Globus pallidus (tissue), 1 donor: ENCODE measurements around the gene CERS1.
A peak's percentile ranks its signal among the peaks of the same experiment; 100 is the strongest.

Experiments used
- DNase-seq: peaks from one replicate; pipeline ENCODE4 v3.0.0-alpha.2; 2015; ENCODE audit warnings: low spot score

The CERS1 gene

GRCh38 chr19:18856385-18857126 is 39.4 kb downstream of the CERS1 start:
- DNase-seq: peak; percentile 66

- DNase-seq: no peak
Measured at GRCh38 chr19:18855647-18856384, 40.1 kb downstream of the CERS1 start.

- DNase-seq: no peak
Measured at GRCh38 chr19:18854982-18855381, 41.0 kb downstream of the CERS1 start.

GRCh38 chr19:18853755-18854427 is 42.1 kb downstream of the CERS1 start:
- no peak for DNase-seq

- no peak for DNase-seq
Measured at GRCh38 chr19:18852648-18853047, 43.3 kb downstream of the CERS1 start.

GRCh38 chr19:18851673-18852325 is 44.2 kb downstream of the CERS1 start:
- DNase-seq: no peak

- no peak for DNase-seq
Measured at GRCh38 chr19:18850471-18851375, 45.2 kb downstream of the CERS1 start.

- DNase-seq: no peak
Measured at GRCh38 chr19:18849838-18850400, 46.0 kb downstream of the CERS1 start.

- peak; percentile 76 for DNase-seq
Measured at GRCh38 chr19:18848878-18849661, 46.9 kb downstream of the CERS1 start.

GRCh38 chr19:18847549-18848463 is 48.2 kb downstream of the CERS1 start:
- no peak for DNase-seq

- peak; percentile 74 for DNase-seq
Measured at GRCh38 chr19:18846862-18847548, 49.0 kb downstream of the CERS1 start.

- DNase-seq: no peak
Measured at GRCh38 chr19:18845961-18846360, 50.0 kb downstream of the CERS1 start.

GRCh38 chr19:18844806-18845329 is 51.1 kb downstream of the CERS1 start:
- DNase-seq: no peak

GRCh38 chr19:18843960-18844359 is 52.0 kb downstream of the CERS1 start:
- no peak for DNase-seq

GRCh38 chr19:18842166-18842565 is 53.8 kb downstream of the CERS1 start:
- no peak for DNase-seq

GRCh38 chr19:18841400-18841799 is 54.6 kb downstream of the CERS1 start:
- no peak for DNase-seq

- DNase-seq: no peak
Measured at GRCh38 chr19:18840288-18841267, 55.4 kb downstream of the CERS1 start.
